Stimulated activated CD4-positive, alpha-beta T cell treated with anti-CD3 and anti-CD28 coated beads, Interleukin-4, amount 100 ng/mL, for 1 hour (primary cell): ENCODE measurements around the gene GREB1L.
"Not testable (repeated sequence)": the region's sequence is repeated elsewhere in the genome, so short reads cannot be mapped to it uniquely, and the experiment has no call there.

Experiments used
- DNase-seq: peaks from one replicate; pipeline ENCODE4 v3.0.0-alpha.2; 2020

GREB1L gene

DNA sequence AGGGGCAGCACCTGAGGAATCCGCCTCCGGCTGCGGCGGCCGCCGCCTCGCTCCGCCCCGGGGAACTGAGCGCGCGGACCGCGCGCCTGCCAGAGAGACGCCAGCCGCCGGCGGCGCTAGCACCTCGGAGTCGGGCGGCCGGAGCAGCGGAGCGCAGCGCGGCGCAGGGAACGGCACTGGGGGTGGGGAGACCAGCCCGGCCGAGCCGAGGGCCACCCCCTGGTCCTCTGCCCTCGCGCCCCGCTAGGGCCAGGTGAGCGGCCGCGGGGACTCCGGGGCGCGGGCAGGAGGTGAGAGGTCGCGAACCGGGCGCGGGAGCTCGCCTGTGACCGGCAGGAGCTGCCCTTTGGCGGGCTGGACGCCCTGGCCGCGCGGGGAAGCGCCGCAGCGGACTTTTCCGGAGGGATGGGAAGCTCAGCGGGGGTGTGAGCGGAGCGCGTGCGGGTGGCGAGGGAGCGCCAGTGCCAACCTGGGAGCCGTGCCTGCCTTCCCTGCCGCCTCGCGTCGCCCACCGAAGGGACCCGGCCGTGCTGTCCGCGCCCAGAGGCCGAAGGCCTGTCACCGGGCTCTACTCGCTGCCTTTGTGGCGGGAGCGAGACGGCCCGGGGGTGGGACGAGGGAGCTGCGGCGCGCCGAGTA is at the start of gene GREB1L:
GREB1L (plus strand) TSS at position 92 of the 639 bp plus-strand sequence. CDS start 141,287 bp downstream, outside the sequence.
- DNase-seq = peak; percentile 7

- no peak for DNase-seq
These were observed 49.8 kb upstream of the GREB1L start for GRCh38 chr18:21192308-21192624.

- no peak for DNase-seq
These were observed 46.9 kb upstream of the GREB1L start for GRCh38 chr18:21194871-21195771.

- no peak for DNase-seq
These were observed 45.6 kb upstream of the GREB1L start for GRCh38 chr18:21196426-21196825.

GRCh38 chr18:21203126-21203525 is 38.9 kb upstream of the GREB1L start:
- no peak for DNase-seq

DNA sequence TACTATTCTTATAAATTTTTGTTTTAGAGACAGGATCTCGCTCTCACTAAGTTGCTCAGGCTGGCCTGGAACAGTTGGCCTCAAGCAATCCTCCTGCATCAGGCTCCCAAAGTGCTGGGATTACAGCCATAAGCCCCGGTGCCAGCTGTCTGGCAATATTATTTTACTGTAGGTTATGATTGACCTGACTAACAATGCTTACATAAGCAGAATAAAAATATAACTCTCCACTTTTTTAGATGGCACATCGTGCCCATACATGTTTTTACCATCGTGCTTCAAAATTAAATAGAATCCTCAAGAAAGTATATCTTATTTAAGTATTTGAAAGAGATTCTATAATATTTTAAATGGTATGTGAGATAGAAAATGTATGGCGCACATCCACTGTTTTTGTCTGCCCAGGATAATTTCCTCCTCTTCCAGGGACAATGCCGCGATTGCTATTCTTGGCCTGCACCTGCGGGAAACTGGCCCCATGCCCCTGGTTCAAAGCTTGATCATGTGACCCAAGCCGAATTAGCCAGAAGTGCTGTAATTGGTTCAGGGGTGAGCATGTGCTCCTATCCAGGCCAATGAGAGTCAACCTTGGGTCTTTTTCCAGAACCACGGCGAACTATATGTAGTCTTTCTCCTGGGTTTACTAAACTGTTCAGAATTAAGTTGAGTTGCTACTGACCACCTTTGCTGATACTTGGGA is 38.3 kb upstream of the GREB1L start:
- DNase-seq = no peak

- DNase-seq = no peak
These were observed 36.3 kb upstream of the GREB1L start for GRCh38 chr18:21205695-21206094.

DNA sequence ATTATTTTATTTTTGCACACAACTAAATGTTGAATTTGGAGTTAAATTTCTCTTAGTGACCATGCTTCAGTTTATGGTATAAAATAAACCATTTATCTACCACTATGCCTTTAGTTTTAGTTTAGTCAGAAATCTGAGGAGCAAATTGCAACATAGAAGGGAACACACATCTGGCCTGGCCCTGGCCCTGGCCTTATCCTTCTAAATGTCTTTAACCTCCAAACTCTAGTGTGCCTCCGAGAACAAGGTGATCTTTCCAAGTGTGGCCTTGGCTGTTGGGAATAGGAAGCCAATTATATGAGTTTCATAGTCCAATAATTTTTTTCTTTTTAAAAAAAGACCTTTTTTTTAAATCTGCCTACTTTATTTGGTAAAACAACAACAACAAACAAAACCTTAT is 31.8 kb upstream of the GREB1L start:
- no peak for DNase-seq

DNA sequence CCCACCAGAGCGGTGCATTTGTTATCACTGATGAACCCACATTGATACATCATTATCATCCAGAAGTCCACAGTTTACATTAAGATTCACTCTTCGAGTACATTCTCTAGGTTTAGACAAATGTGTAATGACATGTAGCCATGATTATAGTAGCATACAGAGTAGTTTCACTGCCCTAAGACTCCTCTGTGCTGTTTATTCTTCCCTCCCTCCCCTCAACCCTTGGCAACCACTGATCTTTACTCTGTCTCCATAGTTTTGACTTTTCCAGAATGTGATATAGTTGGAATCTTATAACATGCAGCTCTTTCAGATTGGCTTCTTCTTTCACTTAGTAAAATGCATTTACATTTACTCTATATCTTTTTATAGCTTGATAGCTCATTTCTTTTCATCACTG is 31.2 kb upstream of the GREB1L start:
- no peak for DNase-seq

GRCh38 chr18:21214409-21214808 is 27.6 kb upstream of the GREB1L start:
- DNase-seq = not testable (repeated sequence)

DNA sequence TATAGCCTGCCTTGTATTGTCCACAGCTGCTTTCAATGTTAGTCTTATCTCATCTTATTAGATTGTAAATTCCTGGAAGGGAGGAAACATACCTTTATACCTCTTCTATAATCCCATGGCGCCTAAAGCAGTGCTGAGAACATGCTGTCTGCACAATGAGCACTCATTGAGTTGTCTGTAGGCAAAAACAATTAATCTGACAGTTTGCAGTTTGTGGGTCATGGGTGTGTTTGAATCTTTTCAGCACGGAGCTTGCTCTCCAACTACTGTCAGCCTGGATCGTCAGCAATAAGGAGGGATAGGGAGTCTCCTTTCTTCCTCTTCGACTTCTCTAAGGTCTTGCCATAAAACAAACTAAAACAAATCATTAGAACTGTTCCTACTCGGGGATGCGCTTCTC is 26.5 kb upstream of the GREB1L start:
- no peak for DNase-seq

GRCh38 chr18:21218862-21219261 is 23.2 kb upstream of the GREB1L start:
- no peak for DNase-seq

- no peak for DNase-seq
These were observed 11.6 kb upstream of the GREB1L start for GRCh38 chr18:21230436-21230835.

DNA sequence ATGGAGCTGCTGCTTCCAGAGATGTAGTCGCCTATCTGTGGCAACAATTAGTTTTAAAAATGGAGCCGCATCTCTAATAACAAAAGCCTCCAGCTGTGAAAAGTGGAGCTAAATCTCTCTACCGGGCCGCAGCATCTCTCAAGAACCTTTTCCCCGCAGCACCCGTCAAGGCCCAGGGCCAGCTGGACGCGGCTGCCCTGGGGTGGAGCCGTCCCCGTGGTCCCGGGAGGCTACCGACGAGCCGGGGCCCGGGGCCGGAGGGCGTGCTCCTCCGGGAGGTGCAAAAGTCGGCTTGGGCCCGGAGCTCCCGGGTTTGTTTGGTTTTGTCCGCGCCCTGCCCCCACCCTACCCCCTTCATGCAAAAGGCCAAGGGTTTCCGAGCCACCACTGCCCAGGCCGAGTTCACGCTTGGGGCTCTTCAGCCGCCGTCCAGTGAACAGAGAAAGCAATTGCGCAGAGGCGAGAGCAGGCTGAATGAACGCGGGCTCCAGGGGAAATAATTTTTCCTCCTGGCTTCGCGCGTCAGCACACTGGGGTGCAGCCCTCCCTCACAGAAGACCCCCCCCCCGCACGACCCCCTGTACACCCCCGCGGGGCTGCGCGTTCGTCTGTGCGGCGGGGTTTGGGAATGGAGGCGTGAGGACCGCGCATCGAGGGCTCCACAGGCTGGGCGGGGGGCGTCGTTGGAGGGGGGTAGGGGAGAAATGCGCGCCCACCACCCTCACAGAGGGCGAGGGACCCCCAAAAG is 557 bp upstream of the GREB1L start:
- DNase-seq = no peak

- DNase-seq = no peak
These were observed 859 bp downstream of the GREB1L start for GRCh38 chr18:21242780-21243401.

DNA sequence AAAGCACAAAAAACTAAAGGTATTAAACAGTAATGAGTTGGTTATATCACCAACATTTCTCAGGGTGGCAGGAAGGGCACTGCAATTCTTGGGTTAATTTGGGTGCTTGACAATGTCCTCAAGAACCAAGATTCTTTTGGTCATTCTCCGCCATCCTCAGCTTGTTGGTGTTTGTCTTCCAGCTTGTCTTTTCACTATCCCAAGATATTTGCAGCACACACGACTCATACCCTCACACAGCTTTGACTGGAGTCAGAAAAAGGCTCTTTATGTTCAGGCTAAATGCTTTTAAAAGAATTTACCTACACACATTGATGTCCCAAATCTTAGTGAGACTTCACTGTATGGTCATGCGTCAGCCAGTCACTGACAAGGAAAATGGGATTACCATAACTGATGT is 12.5 kb downstream of the GREB1L start:
- no peak for DNase-seq

DNA sequence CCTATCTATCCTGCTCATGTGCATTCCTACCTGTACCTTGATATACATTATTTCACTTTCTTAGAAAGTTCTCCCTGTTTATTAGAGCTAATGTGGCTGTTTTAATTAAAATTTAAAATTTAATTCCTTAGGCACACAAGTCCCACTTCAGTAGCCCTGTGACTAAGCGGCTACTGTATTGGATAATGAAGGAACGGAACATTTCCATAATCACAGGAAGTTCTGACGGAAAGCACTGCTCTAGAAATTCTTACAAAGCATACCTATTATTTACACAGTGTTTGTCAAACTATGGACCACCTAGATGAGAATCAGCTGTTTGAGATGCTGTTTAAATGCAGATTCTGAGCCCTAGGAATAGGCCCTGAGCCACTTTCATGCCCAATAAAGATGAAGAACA is 13.2 kb downstream of the GREB1L start:
- DNase-seq = no peak

DNA sequence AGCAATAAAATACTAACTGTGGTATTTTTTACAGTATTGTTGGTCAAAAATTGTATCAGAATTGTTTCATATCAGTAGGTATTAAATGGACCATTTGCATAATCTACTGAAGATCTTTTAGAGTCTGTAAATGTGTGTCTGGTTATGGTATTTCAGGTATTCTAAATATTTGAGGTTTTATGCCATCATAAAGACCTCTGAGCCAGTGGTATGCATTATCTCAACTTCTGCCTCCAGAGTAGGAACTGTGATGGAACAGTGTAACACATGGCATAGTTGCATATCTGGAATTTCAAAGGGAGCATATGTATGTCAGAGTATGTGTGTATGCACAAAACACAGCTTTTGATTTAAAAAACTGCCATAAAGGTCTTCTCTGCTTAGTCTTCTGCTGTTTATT is 15.4 kb downstream of the GREB1L start:
- no peak for DNase-seq

DNA sequence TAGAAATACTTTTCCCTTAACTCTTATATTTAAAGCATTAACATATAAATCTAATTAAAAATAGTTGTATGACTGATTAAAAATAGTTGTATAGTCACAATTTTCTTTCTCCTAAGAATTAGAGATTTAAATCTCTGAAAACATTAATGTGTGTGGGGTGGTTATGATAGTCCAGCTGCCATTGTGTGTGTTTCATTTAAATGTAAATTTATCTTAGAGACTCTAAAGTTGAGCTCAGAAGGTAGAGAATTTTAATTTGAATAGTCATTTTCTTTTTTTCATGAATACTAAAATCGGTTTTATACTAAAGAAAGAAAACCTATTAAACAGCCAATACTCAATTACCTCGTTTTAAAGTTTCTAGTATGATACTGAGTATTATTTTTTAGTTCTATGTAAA is 18.6 kb downstream of the GREB1L start:
- no peak for DNase-seq

GRCh38 chr18:21261352-21261751 is 19.3 kb downstream of the GREB1L start:
- DNase-seq = no peak

DNA sequence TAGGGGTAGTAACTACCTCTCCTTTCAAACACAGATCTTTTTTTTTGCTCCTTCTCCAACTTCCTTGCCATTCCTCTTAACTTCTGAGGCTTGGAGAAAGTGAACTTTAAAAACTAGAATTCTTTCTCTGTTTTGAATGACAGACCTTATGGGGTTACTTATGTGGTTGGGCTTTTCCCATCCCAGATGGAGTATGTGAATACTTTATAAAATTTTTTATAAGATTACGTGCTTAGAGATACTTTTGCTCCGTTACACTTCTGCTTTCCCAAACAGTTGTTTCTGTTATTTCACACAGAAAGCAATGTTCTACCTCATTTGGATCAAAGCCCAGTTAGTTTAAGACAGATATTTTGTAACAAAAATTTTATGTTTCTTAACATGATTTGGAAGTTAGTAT is 20.2 kb downstream of the GREB1L start:
- DNase-seq = no peak

GRCh38 chr18:21262979-21263378 is 20.9 kb downstream of the GREB1L start:
- DNase-seq = no peak

GRCh38 chr18:21264651-21265050 is 22.6 kb downstream of the GREB1L start:
- no peak for DNase-seq
